ENCODE measurements around the gene CXCR5.

DNA sequence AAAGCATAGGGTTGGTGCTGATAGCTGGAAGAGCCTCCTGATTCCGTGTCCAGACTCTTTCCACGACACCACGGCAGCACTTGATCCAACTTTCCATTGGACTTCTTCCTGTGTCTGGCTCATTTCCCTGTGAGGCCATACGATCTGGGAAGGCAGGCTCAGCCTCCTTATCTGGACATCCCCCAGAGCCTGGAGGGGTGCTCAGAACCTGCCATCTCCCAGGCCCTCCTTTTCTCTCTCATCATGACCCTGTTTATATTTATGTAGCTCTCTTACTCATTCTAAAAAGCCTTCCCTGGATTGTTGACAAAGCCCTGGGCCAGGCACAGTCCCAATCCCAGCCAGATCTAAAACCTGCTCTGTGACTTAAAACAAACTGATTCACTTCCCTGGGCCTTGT, 49.8 kb downstream of the CXCR5 start:
- TF ChIP-seq, protein P1, sequence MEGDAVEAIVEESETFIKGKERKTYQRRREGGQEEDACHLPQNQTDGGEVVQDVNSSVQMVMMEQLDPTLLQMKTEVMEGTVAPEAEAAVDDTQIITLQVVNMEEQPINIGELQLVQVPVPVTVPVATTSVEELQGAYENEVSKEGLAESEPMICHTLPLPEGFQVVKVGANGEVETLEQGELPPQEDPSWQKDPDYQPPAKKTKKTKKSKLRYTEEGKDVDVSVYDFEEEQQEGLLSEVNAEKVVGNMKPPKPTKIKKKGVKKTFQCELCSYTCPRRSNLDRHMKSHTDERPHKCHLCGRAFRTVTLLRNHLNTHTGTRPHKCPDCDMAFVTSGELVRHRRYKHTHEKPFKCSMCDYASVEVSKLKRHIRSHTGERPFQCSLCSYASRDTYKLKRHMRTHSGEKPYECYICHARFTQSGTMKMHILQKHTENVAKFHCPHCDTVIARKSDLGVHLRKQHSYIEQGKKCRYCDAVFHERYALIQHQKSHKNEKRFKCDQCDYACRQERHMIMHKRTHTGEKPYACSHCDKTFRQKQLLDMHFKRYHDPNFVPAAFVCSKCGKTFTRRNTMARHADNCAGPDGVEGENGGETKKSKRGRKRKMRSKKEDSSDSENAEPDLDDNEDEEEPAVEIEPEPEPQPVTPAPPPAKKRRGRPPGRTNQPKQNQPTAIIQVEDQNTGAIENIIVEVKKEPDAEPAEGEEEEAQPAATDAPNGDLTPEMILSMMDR (IDR thresholded peaks at IDR 0.05): no peak
- no peak for TF ChIP-seq POLR2A (IDR thresholded peaks at IDR 0.05)
